ENCODE results near the gene AMER3.

AMER3 gene

GRCh38 chr2:130736487-130736886 is 18.9 kb upstream of the AMER3 start:
- Histone ChIP-seq H3K4me1 (ENCODE audit: low read depth, poor library complexity, severe bottlenecking) (no peaks in the 10 kb centered on the region), H2AFZ (ENCODE audit: low read depth) (no peak overlapping the region), H3K4me2 (no peak overlapping the region), H3K79me2 (ENCODE audit: insufficient read depth, low read depth) (no peaks in the 10 kb centered on the region), H3K9ac (no peak overlapping the region), H3K36me3 (ENCODE audit: insufficient read depth) (no peaks in the 10 kb centered on the region), H4K20me1 (ENCODE audit: insufficient read depth) (no peaks in the 10 kb centered on the region), H3K27ac (no peak overlapping the region), H3K4me3 (IDR thresholded peaks at IDR 0.05; ENCODE audit: insufficient read depth, low read depth, low read length) (no peak overlapping the region), H3K27me3 (ENCODE audit: insufficient read depth, low read depth) (no peaks in the 10 kb centered on the region)
- TF ChIP-seq CTCF (conservative IDR thresholded peaks at IDR 0.05; ENCODE audit: low read depth, low read length) = no peak

GRCh38 chr2:130737592-130737991 is 17.7 kb upstream of the AMER3 start:
- Histone ChIP-seq H3K9ac (no peak overlapping the region), H4K20me1 (ENCODE audit: insufficient read depth) (no peaks in the 10 kb centered on the region), H3K4me2 (no peak overlapping the region), H3K27ac (no peak overlapping the region), H3K4me1 (ENCODE audit: low read depth, poor library complexity, severe bottlenecking) (no peaks in the 10 kb centered on the region), H2AFZ (ENCODE audit: low read depth) (no peak overlapping the region), H3K27me3 (ENCODE audit: insufficient read depth, low read depth) (no peaks in the 10 kb centered on the region), H3K79me2 (ENCODE audit: insufficient read depth, low read depth) (no peaks in the 10 kb centered on the region), H3K36me3 (ENCODE audit: insufficient read depth) (no peaks in the 10 kb centered on the region), H3K4me3 (IDR thresholded peaks at IDR 0.05; ENCODE audit: insufficient read depth, low read depth, low read length) (no peak overlapping the region)
- no peak for TF ChIP-seq CTCF (conservative IDR thresholded peaks at IDR 0.05; ENCODE audit: low read depth, low read length)

GRCh38 chr2:130740671-130741070 is 14.7 kb upstream of the AMER3 start:
- no peaks in the 10 kb centered on the region for H3K27me3 ChIP-seq (ENCODE audit: insufficient read depth, low read depth)

GRCh38 chr2:130743278-130743677 is 12.1 kb upstream of the AMER3 start:
- H3K9ac ChIP-seq = no peak overlapping the region
- H3K4me2 ChIP-seq = no peak overlapping the region
- H3K27ac ChIP-seq = no peak overlapping the region
- no peaks in the 10 kb centered on the region for H3K4me1 ChIP-seq (ENCODE audit: low read depth, poor library complexity, severe bottlenecking)
- no peaks in the 10 kb centered on the region for H3K27me3 ChIP-seq (ENCODE audit: insufficient read depth, low read depth)
- no peaks in the 10 kb centered on the region for H3K79me2 ChIP-seq (ENCODE audit: insufficient read depth, low read depth)
- H3K4me3 ChIP-seq (IDR thresholded peaks at IDR 0.05; ENCODE audit: insufficient read depth, low read depth, low read length) = no peak overlapping the region
- no peak for TF ChIP-seq CTCF (conservative IDR thresholded peaks at IDR 0.05; ENCODE audit: low read depth, low read length)
- H4K20me1 ChIP-seq (ENCODE audit: insufficient read depth) = no peaks in the 10 kb centered on the region
- no peaks in the 10 kb centered on the region for H3K36me3 ChIP-seq (ENCODE audit: insufficient read depth)
- no peak overlapping the region for H2AFZ ChIP-seq (ENCODE audit: low read depth)

More at GRCh38 chr2:130740671-130741070, 14.7 kb upstream of the AMER3 start:
- no peak for TF ChIP-seq CTCF (conservative IDR thresholded peaks at IDR 0.05; ENCODE audit: low read depth, low read length)
- Histone ChIP-seq H2AFZ (ENCODE audit: low read depth) (no peak overlapping the region), H3K4me1 (ENCODE audit: low read depth, poor library complexity, severe bottlenecking) (no peaks in the 10 kb centered on the region), H3K79me2 (ENCODE audit: insufficient read depth, low read depth) (no peaks in the 10 kb centered on the region), H3K27ac (no peak overlapping the region), H3K9ac (no peak overlapping the region), H4K20me1 (ENCODE audit: insufficient read depth) (no peaks in the 10 kb centered on the region), H3K4me2 (no peak overlapping the region), H3K36me3 (ENCODE audit: insufficient read depth) (no peaks in the 10 kb centered on the region), H3K4me3 (IDR thresholded peaks at IDR 0.05; ENCODE audit: insufficient read depth, low read depth, low read length) (no peak overlapping the region)

Measured in KMS-11 (cell line).